ENCODE data around the gene LRP2.

DNA sequence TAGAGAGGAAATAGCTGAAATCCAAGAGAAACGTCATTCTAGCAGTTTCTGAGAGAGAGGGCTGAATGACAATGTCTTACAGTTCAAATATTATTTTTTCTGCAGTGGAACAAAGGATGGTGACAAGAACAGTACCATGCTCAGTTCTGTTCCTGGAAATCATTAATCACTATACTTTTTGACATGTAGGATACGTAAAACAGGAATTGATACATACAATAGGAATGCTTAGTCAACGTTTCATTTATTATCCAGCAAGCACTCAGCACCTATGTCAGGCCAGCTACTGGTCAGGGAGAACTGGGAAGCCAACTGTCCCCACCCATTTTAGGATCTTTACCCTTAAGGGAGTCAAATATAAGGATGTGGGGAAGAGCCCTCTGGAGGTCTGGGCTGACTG lies 178.3 kb downstream of the LRP2 start:
- TF ChIP-seq SUZ12 (IDR thresholded peaks at IDR 0.05; ENCODE audit: extremely low read depth, insufficient read depth, insufficient read length) (no peak), YY1 (IDR thresholded peaks at IDR 0.05; ENCODE audit: insufficient read depth, insufficient read length) (no peak)
